Endothelial cell of umbilical vein (primary cell): ENCODE measurements around the gene URI1. TPM values are rescaled to one million over a fixed set of nuclear protein-coding genes. Genes with fewer than 3 reads are reported as not detected.

Experiments used
- BruUV-seq: library from RNA; stranded (reverse); fragments of 400-500 nt; replicated peaks from 2 replicates; lab custom pipeline; 2021; lab: Mats Ljungman, UMichigan
- CTCF ChIA-PET: fragments of 300-600, 350-600 bp; sonication (Branson Sonifier 250); formaldehyde crosslinking; loops from one replicate; lab custom pipeline; 2021; ENCODE audit warnings: antibody characterized with exemption, inconsistent platforms; lab: Charles Lee
- POLR2A ChIA-PET: fragments of 300-600, 350-600 bp; sonication (Branson Sonifier 250); formaldehyde crosslinking; loops from one replicate; lab custom pipeline; 2021; ENCODE audit warnings: antibody characterized with exemption, inconsistent platforms; lab: Charles Lee
- DNase-seq: peaks from one replicate; pipeline ENCODE4 v3.0.0-alpha.2; 2011; ENCODE audit warnings: low read depth, low spot score
- FAIRE-seq: peaks from 2 replicates; lab custom pipeline; 2011; peaks lifted over from hg19 to GRCh38; lab: Jason Lieb, UNC
- H2AFZ ChIP-seq: 2 replicates; pipeline ENCODE4 v1.6.0; 2012; ENCODE audit warnings: low read depth, low read length, control low read depth, inconsistent platforms
- H3K27ac ChIP-seq: 2 replicates; pipeline ENCODE4 v1.5.1; 2011; ENCODE audit warnings: low read depth, mild to moderate bottlenecking, control low read depth, low read length, moderate library complexity; ENCODE audit not compliant: insufficient read depth
- H3K27me3 ChIP-seq, 2 experiments: 2 replicates each; pipeline versions ENCODE4 v1.6.0 to v1.6.1; 2011; ENCODE audit warnings: low read length in 2 of 2, mixed read lengths in 1 of 2; ENCODE audit not compliant: control insufficient read depth in 2 of 2, insufficient read depth in 2 of 2
- H3K36me3 ChIP-seq, 2 experiments: 2 replicates in 1 of 2; 3 replicates in 1 of 2; pipeline ENCODE4 v1.5.1; 2011; ENCODE audit warnings: low read length in 2 of 2, mild to moderate bottlenecking in 1 of 2, moderate library complexity in 1 of 2; ENCODE audit not compliant: control insufficient read depth in 2 of 2, insufficient read depth in 2 of 2; ENCODE audit errors: extremely low read depth in 1 of 2
- H3K4me1 ChIP-seq: 3 replicates; pipeline ENCODE4 v1.5.1; 2011; ENCODE audit warnings: mild to moderate bottlenecking, low read length; ENCODE audit not compliant: control insufficient read depth, insufficient read depth; ENCODE audit errors: extremely low read depth
- H3K4me2 ChIP-seq: 2 replicates; pipeline ENCODE4 v1.6.1; 2011; ENCODE audit warnings: low read length, control low read depth, mixed read lengths; ENCODE audit not compliant: insufficient read depth
- H3K4me3 ChIP-seq, 3 experiments: fragments of 200-600 bp in 1 of 3; sonication (generic), shearing (Covaris generic) in 1 of 3; replicated peaks in 1 of 3; 2 replicates each; pipeline ENCODE4 v1.5.1; 2011 to 2016; ENCODE audit warnings: control low read depth in 3 of 3, low read length in 3 of 3, mild to moderate bottlenecking in 2 of 3, inconsistent platforms in 1 of 3, low read depth in 1 of 3, moderate library complexity in 1 of 3; ENCODE audit not compliant: insufficient read depth in 1 of 3
- H3K79me2 ChIP-seq: 2 replicates; pipeline ENCODE4 v1.6.0; 2012; ENCODE audit warnings: low read length, inconsistent platforms; ENCODE audit not compliant: control insufficient read depth, insufficient read depth
- H3K9ac ChIP-seq: replicated peaks from 2 replicates; pipeline ENCODE3; 2011; ENCODE audit warnings: low read length, control low read depth; ENCODE audit not compliant: insufficient read depth; ENCODE audit errors: extremely low read depth
- H3K9me1 ChIP-seq: replicated peaks from 3 replicates; pipeline ENCODE4 v1.6.0; 2011; ENCODE audit warnings: mild to moderate bottlenecking, low read length; ENCODE audit not compliant: control insufficient read depth, insufficient read depth; ENCODE audit errors: extremely low read depth
- H3K9me3 ChIP-seq: replicated peaks from 2 replicates; pipeline ENCODE4 v1.5.1; 2012; ENCODE audit warnings: low read length, inconsistent platforms; ENCODE audit not compliant: control insufficient read depth, insufficient read depth
- H4K20me1 ChIP-seq: replicated peaks from 2 replicates; pipeline ENCODE3; 2011; ENCODE audit warnings: mild to moderate bottlenecking, low read length; ENCODE audit not compliant: control insufficient read depth, insufficient read depth; ENCODE audit errors: extremely low read depth
- CTCF ChIP-seq, 2 donors: IDR thresholded peaks; 1 replicate in 1 of 2; 2 replicates in 1 of 2; pipeline ENCODE4 v1.5.1; 2011; ENCODE audit warnings: low read length in 2 of 2, mild to moderate bottlenecking in 2 of 2, moderate library complexity in 2 of 2, control low read depth in 1 of 2, inconsistent platforms in 1 of 2, low read depth in 1 of 2; ENCODE audit not compliant: insufficient read depth in 1 of 2; ENCODE audit errors: extremely low read depth in 1 of 2
- EZH2 ChIP-seq: IDR thresholded peaks from 2 replicates; pipeline ENCODE4 v1.6.1; 2012; ENCODE audit warnings: borderline replicate concordance, low read depth, mild to moderate bottlenecking, moderate library complexity, low read length, inconsistent platforms; ENCODE audit not compliant: severe bottlenecking
- FOS ChIP-seq: IDR thresholded peaks from 2 replicates; pipeline ENCODE4 v1.6.1; 2011; ENCODE audit warnings: mild to moderate bottlenecking, low read length, moderate library complexity, borderline replicate concordance; ENCODE audit not compliant: insufficient read depth
- GATA2 ChIP-seq: IDR thresholded peaks from 2 replicates; pipeline ENCODE4 v1.7.0; 2011; ENCODE audit warnings: low read depth, mild to moderate bottlenecking, moderate library complexity, mixed read lengths, low read length; ENCODE audit not compliant: insufficient read length, insufficient read depth
- JUN ChIP-seq: IDR thresholded peaks from 2 replicates; pipeline ENCODE4 v1.6.1; 2011; ENCODE audit warnings: borderline replicate concordance, low read depth; ENCODE audit not compliant: insufficient read length, insufficient read depth
- MAX ChIP-seq: IDR thresholded peaks from 2 replicates; pipeline ENCODE4 v1.6.1; 2011; ENCODE audit not compliant: insufficient read depth, insufficient read length
- MYC ChIP-seq: IDR thresholded peaks from one replicate; pipeline ENCODE4 v1.6.1; 2011; ENCODE audit warnings: mild to moderate bottlenecking, low read depth, low read length
- POLR2A ChIP-seq: IDR thresholded peaks from 2 replicates; pipeline ENCODE4 v1.6.1; 2012; ENCODE audit warnings: low read depth, mild to moderate bottlenecking, control low read depth, low read length
- POLR2AphosphoS5 ChIP-seq: IDR thresholded peaks from 2 replicates; pipeline ENCODE4 v1.6.1; 2012; ENCODE audit warnings: low read depth, mild to moderate bottlenecking, control low read depth, low read length, moderate library complexity; ENCODE audit not compliant: insufficient read depth
- dilution Hi-C: fragments of 300-500 bp; cut with MboI; formaldehyde crosslinking; loops from one replicate; pipeline ENCODE4 v1.15.0; 2019; ENCODE audit warnings: low sequenced_read_pairs; ENCODE audit not compliant: extremely low pct_ligation_motif_present
- intact Hi-C: fragments of 100-400 bp; cut with micrococcal nuclease; formaldehyde crosslinking; loops from one replicate; pipeline ENCODE4 v1.10.0; 2022
- polyA plus RNA-seq, 4 experiments: library from polyadenylated mRNA; depleted of rRNA in 3 of 4; stranded (reverse) in 3 of 4; unstranded in 1 of 4; fragments of >200 nt; gene quantifications; 2 replicates each; pipeline versions ENCODE4 v1.2.1 to v1.2.3, GENCODE V29; 2011 to 2012; ENCODE audit warnings: missing spikeins in 1 of 4
- total RNA-seq: library from RNA; stranded (reverse); gene quantifications from 2 replicates; pipeline ENCODE4 v1.2.3, GENCODE V29; 2021

URI1 gene
- total and polyA plus RNA-seq, 2 donors (not counting 3 experiments of a cell fraction or from before 2014, with no cell fraction given), result 12.8 to 28.9 TPM

GRCh38 chr19:29974701-29975100 lies 32.7 kb downstream of the URI1 start:
- no TSS peak for BruUV-seq
- TF ChIP-seq POLR2A, result no peak
- peaks cover 4% of the 10 kb centered on the region for H3K9me1 ChIP-seq
- intact Hi-C loops, result no loop called here
- peaks cover 43% of the 10 kb centered on the region for H3K79me2 ChIP-seq
- no peaks in the 10 kb centered on the region for H3K27me3 ChIP-seq
- ChIA-PET CTCF (no interaction called here), POLR2A (no interaction called here)
- H3K27ac ChIP-seq, result no peak overlapping the region
- H3K4me2 ChIP-seq, result no peak overlapping the region
- H3K9ac ChIP-seq, result no peak overlapping the region
- H4K20me1 ChIP-seq, result peaks cover 2% of the 10 kb centered on the region
- DNase-seq (no peak), FAIRE-seq (no peak)
- dilution Hi-C loops, result no loop called here
- H3K4me3 ChIP-seq, result no peak overlapping the region
- H3K4me1 ChIP-seq, result no peaks in the 10 kb centered on the region
- H2AFZ ChIP-seq, result no peak overlapping the region
- H3K9me3 ChIP-seq, result no peaks in the 10 kb centered on the region
- no peaks in the 10 kb centered on the region for H3K36me3 ChIP-seq

- TF ChIP-seq JUN (no peak), MAX (no peak), POLR2A (no peak), GATA2 (no peak), EZH2 (no peak), CTCF (IDR thresholded peaks at IDR 0.05; ENCODE audit: extremely low read depth in 1 of 2, insufficient read depth in 1 of 2, low read depth in 1 of 2, low read length in 2 of 2) (no peak), POLR2AphosphoS5 (no peak), MYC (no peak), FOS (no peak)
- Histone ChIP-seq H3K4me2 (no peak overlapping the region), H2AFZ (no peak overlapping the region), H3K9me1 (peaks cover 4% of the 10 kb centered on the region), H3K79me2 (peaks cover 37% of the 10 kb centered on the region), H3K36me3 (no peaks in the 10 kb centered on the region), H4K20me1 (no peaks in the 10 kb centered on the region), H3K27me3 (no peaks in the 10 kb centered on the region), H3K27ac (no peak overlapping the region), H3K9me3 (no peaks in the 10 kb centered on the region), H3K4me1 (no peaks in the 10 kb centered on the region), H3K4me3 (no peak overlapping the region), H3K9ac (no peak overlapping the region)
- ChIA-PET CTCF (interaction anchor here (0.7 kb wide), 1 partner anchor 10 kb away, joined by 4 read pairs; no protein-coding TSS in a partner anchor), POLR2A (no interaction called here)
- no peak for FAIRE-seq
- no peak for DNase-seq
- no TSS peak for BruUV-seq
- intact Hi-C loops (no loop called here), dilution Hi-C loops (no loop called here)
These were observed 34.3 kb downstream of the URI1 start for GRCh38 chr19:29976151-29976943.
